Esophagus squamous epithelium (tissue), 4 donors: Measurements from ENCODE around the gene ACTN2.

Source experiments
- POLR2A ChIP-seq, 4 donors: fragments of 450-650 bp; IDR thresholded peaks; one replicate each; pipeline ENCODE4 v1.6.1; 2017; ENCODE audit warnings: antibody characterized with exemption in 4 of 4, mild to moderate bottlenecking in 4 of 4, moderate library complexity in 3 of 4
- TF ChIP-seq, protein P1 (sequence below), 6 experiments: fragments of 450-650 bp in 4 of 6; fragments of 200-600 bp in 2 of 6; sonication (generic) in 2 of 6; IDR thresholded peaks; one replicate each; pipeline ENCODE4 v1.5.1; 2016 to 2019; ENCODE audit warnings: antibody characterized with exemption in 6 of 6, mild to moderate bottlenecking in 4 of 6, moderate library complexity in 4 of 6

DNA sequence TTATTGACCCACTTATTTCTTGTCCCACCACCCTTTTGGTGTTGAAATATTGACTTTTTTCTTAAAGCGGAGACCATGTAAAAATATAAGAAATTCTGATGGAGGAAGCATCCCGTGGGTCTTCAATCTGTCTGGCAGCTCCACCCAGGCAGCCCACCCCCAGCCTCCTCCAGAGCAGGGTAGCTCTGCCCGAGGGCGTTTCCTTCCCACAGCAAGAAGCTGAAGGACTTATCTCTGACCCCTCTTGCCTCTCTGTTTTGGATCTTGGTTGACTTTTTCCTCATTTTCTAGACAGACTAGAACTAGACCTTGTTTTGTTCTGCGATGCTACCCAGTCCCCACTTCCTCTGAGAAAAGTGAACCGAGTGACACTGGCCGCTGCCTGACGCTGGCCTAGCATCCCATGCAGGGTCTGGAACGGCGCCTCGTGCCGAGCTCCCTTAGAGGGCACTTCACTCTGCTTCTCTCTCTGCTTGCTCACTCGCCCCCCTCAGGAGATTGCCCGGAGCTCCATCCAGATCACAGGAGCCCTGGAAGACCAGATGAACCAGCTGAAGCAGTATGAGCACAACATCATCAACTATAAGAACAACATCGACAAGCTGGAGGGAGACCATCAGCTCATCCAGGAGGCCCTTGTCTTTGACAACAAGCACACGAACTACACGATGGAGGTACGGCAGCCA is 68.4 kb downstream of the ACTN2 start:
- TF ChIP-seq, protein P1, sequence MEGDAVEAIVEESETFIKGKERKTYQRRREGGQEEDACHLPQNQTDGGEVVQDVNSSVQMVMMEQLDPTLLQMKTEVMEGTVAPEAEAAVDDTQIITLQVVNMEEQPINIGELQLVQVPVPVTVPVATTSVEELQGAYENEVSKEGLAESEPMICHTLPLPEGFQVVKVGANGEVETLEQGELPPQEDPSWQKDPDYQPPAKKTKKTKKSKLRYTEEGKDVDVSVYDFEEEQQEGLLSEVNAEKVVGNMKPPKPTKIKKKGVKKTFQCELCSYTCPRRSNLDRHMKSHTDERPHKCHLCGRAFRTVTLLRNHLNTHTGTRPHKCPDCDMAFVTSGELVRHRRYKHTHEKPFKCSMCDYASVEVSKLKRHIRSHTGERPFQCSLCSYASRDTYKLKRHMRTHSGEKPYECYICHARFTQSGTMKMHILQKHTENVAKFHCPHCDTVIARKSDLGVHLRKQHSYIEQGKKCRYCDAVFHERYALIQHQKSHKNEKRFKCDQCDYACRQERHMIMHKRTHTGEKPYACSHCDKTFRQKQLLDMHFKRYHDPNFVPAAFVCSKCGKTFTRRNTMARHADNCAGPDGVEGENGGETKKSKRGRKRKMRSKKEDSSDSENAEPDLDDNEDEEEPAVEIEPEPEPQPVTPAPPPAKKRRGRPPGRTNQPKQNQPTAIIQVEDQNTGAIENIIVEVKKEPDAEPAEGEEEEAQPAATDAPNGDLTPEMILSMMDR (IDR thresholded peaks at IDR 0.05): no peak
- no peak for TF ChIP-seq POLR2A (IDR thresholded peaks at IDR 0.05)
